ENCODE data around the gene COA8. TPM values are rescaled to one million over a fixed set of nuclear protein-coding genes. Genes with fewer than 3 reads are reported as not detected.

COA8 gene
- total and polyA plus RNA-seq, 7 donors, result 33.9 to 67.3 (median 38.2) TPM

DNA sequence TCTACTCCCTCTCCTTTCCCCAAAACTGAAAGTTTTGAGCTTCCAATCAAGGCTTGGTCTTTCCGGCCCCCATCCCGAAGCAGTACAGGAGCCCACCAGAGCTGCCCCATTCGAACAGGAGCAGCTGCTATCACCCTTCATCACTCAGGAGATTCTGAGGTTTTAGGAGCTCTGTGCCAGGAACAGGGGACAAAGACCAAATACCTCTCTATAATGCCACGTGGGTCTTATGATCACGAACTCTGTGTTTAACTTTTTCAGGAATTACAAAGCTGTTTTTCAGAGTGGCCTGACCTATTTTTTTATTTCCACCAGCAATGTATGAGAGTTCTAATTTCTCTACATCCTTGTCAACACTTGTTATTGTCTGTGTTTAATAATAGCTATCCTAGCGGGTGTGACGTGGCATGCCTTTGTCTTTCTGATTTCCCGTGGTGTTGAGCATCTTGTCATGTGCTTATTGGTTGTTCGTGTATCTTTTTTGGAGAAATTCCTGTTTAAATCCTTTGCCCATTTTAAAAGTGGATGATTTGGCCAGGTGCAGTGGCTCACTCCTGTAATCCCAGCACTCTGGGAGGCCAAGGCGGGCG lies 21.7 kb downstream of the COA8 start:
- H3K4me3 ChIP-seq, result no peak overlapping the region
- TF ChIP-seq EP300 (IDR thresholded peaks at IDR 0.05), result no peak
- no peak for TF ChIP-seq POLR2AphosphoS5 (IDR thresholded peaks at IDR 0.05)
- TF ChIP-seq, protein P1, sequence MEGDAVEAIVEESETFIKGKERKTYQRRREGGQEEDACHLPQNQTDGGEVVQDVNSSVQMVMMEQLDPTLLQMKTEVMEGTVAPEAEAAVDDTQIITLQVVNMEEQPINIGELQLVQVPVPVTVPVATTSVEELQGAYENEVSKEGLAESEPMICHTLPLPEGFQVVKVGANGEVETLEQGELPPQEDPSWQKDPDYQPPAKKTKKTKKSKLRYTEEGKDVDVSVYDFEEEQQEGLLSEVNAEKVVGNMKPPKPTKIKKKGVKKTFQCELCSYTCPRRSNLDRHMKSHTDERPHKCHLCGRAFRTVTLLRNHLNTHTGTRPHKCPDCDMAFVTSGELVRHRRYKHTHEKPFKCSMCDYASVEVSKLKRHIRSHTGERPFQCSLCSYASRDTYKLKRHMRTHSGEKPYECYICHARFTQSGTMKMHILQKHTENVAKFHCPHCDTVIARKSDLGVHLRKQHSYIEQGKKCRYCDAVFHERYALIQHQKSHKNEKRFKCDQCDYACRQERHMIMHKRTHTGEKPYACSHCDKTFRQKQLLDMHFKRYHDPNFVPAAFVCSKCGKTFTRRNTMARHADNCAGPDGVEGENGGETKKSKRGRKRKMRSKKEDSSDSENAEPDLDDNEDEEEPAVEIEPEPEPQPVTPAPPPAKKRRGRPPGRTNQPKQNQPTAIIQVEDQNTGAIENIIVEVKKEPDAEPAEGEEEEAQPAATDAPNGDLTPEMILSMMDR (IDR thresholded peaks at IDR 0.05), result no peak
- no peak for TF ChIP-seq POLR2A (IDR thresholded peaks at IDR 0.05)
- H3K9me3 ChIP-seq, result no peaks in the 10 kb centered on the region
- no peaks in the 10 kb centered on the region for H3K27me3 ChIP-seq
- peaks cover 0 to 47% (median 11%) of the 10 kb centered on the region in 4 donors for H3K36me3 ChIP-seq
- 87 to 91% methylated on average over 11 of the region's 11 CpGs for WGBS, 2 donors
- no peak overlapping the region for H3K27ac ChIP-seq
- intact Hi-C loops (cut with DNase I), result no loop called here
- H3K4me1 ChIP-seq, result no peaks in the 10 kb centered on the region
- no peak for DNase-seq

DNA sequence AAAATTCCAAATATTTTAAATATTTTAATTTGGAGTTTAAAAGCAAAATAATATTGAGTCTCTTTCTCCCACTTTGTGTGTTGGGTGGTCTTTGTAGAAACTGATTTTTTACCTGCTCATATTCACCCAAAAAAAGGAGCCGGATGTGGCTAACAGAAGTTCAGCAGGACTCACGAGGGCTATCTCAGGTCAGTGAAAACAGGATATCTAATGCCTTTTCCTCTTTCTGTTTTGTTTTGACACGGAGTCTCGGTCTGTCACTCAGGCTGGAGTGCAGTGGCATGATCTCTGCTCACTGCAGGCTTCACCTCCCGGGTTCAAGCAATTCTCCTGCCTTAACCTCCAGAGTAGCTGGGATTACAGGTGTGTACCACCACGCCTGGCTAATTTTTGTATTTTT lies 30.8 kb downstream of the COA8 start:
- H3K27ac ChIP-seq, result peak overlapping the region in 3 of 4 donors; percentile 55 to 62 (median 57)
- DNase-seq, result no peak
- H3K27me3 ChIP-seq, result no peaks in the 10 kb centered on the region
- peaks cover 0 to 4% (median 1%) of the 10 kb centered on the region in 4 donors for H3K4me1 ChIP-seq
- H3K4me3 ChIP-seq, result no peak overlapping the region
- TF ChIP-seq POLR2A (IDR thresholded peaks at IDR 0.05), result no peak
- no peak for TF ChIP-seq EP300 (IDR thresholded peaks at IDR 0.05)
- TF ChIP-seq, protein P1 (IDR thresholded peaks at IDR 0.05), result no peak
- peaks cover 0 to 25% (median 4%) of the 10 kb centered on the region in 4 donors for H3K36me3 ChIP-seq
- H3K9me3 ChIP-seq, result no peaks in the 10 kb centered on the region
- intact Hi-C loops (cut with DNase I), result no loop called here
- WGBS, 2 donors, result 73 to 86% methylated on average over 6 of the region's 6 CpGs

DNA sequence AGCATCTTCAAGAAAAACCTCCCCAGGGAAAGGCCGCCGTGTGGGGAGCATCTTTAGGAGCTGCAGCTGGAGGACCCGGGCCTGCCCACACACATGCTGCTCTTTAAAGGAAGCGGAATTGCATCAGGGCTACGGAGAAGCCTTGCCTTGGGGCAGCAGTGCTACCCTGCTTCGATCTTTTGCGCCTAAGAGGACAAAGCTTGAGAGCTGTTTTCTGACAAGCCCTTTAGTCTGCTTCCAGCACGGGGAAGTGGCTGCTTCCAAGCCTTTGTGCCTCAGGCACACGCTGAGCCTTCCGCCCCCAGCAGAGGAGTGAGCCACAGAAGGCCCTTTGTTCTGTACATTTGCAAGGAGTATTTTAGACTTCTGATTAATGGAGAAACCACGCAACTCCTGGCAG lies 31.5 kb downstream of the COA8 start:
- Histone ChIP-seq H3K27ac (peak overlapping the region in 3 of 4 donors; percentile 55 to 62 (median 57)), H3K4me3 (no peak overlapping the region), H3K36me3 (peaks cover 0 to 18% (median under 1%) of the 10 kb centered on the region in 4 donors), H3K9me3 (no peaks in the 10 kb centered on the region), H3K4me1 (peaks cover 0 to 4% (median 1%) of the 10 kb centered on the region in 4 donors), H3K27me3 (no peaks in the 10 kb centered on the region)
- WGBS, 2 donors, result 84% methylated on average over 9 to 11 of the region's 11 CpGs
- intact Hi-C loops (cut with DNase I), result no loop called here
- TF ChIP-seq POLR2A (IDR thresholded peaks at IDR 0.05) (no peak), POLR2AphosphoS5 (IDR thresholded peaks at IDR 0.05) (peak in 3 of 4 donors; percentile 18 to 36 (median 34))
- peak; percentile 74 for DNase-seq

DNA sequence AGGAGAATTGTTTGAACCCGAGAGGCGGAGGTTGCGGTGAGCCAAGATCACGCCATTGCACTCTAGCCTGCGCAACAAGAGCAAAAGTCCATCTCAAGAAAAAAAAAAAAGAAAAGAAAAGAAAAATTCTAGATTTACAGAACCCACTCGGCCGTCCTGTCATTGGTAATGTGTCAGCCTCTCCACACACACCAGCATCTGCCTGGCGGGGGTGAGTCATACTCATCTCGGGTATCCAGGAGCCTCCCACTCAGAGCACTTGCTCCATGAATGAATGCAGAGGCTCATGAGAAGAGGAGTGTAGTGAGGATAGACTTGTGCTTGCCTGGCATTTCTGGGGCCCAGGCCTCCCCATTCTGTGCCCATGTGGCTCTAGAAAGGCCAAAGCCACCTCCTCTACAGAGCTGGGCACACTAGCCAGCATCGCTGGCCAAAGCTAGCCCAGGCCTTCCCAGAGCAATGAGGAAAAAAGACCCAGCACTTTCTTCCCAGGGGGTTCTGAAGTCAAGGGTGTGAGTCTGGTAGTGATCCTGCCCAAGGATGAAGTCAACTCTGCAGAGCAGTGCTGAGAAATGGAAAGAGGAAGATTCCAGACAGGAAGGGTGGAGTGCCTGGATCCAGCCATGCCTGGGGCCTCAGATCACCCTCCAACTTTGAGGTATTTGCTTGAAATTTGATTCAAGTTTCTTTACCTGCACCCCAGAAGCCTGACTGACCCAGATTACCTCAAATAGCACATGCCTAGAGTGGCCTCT lies 35.0 kb downstream of the COA8 start:
- DNase-seq, result no peak
- no peak for TF ChIP-seq POLR2AphosphoS5 (IDR thresholded peaks at IDR 0.05)
- TF ChIP-seq EP300 (IDR thresholded peaks at IDR 0.05), result no peak
- TF ChIP-seq, protein P1 (IDR thresholded peaks at IDR 0.05), result no peak
- TF ChIP-seq POLR2A (IDR thresholded peaks at IDR 0.05), result no peak
- H3K36me3 ChIP-seq, result no peaks in the 10 kb centered on the region
- H3K27ac ChIP-seq, result no peak overlapping the region
- peaks cover 0 to 4% (median 1%) of the 10 kb centered on the region in 4 donors for H3K4me1 ChIP-seq
- intact Hi-C loops (cut with DNase I), result no loop called here
- H3K9me3 ChIP-seq, result no peaks in the 10 kb centered on the region
- no peaks in the 10 kb centered on the region for H3K27me3 ChIP-seq
- 90 to 94% methylated on average over 10 of the region's 10 CpGs for WGBS, 2 donors
- no peak overlapping the region for H3K4me3 ChIP-seq

DNA sequence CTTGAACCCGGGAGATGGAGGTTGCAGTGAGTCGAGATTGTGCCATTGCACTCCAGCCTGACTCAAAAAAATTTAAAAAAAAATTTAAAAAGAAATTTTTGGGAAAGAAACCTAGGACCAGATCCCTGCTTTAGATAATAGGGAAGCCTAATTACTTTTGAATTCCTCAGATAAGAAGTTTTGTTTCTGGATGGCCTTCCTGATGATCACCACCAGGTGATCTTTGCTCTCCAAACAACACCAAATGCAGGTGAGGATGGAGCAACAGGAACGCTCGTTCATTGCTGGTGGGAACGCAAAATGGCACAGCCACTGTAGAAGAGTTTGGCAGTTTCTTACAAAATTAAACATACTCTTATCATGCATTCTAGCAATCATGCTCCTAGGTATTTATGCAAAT lies 37.7 kb downstream of the COA8 start:
- intact Hi-C loops (cut with DNase I), result no loop called here
- no peak overlapping the region for H3K27ac ChIP-seq
- WGBS, 2 donors, result 96 to 97% methylated on average over 5 of the region's 5 CpGs
- H3K4me3 ChIP-seq, result no peak overlapping the region
- no peak for TF ChIP-seq POLR2AphosphoS5 (IDR thresholded peaks at IDR 0.05)
- TF ChIP-seq POLR2A (IDR thresholded peaks at IDR 0.05), result no peak
- no peak for TF ChIP-seq EP300 (IDR thresholded peaks at IDR 0.05)
- TF ChIP-seq, protein P1 (IDR thresholded peaks at IDR 0.05), result no peak
- H3K4me1 ChIP-seq, result peaks cover 0 to 1% (median 0%) of the 10 kb centered on the region in 4 donors
- no peaks in the 10 kb centered on the region for H3K27me3 ChIP-seq
- DNase-seq, result no peak
- H3K36me3 ChIP-seq, result no peaks in the 10 kb centered on the region
- H3K9me3 ChIP-seq, result no peaks in the 10 kb centered on the region

Measured in sigmoid colon (tissue), 7 donors.